HepG2 (cell line): ENCODE results near the gene ADORA2B. TPM values are rescaled to one million over a fixed set of nuclear protein-coding genes. Genes with fewer than 3 reads are reported as not detected.

ENCODE experiments used
- ATAC-seq: fragments of 200-7000 bp; cut with Tn5 transposase; 3 replicates; pipeline ENCODE4 v1.9.1; 2020; ENCODE audit warnings: mild to moderate bottlenecking, moderate library complexity
- BruUV-seq: library from RNA; stranded (reverse); fragments of 400-500 nt; replicated peaks from 2 replicates; lab custom pipeline; 2021; lab: Mats Ljungman, UMichigan
- CTCF ChIA-PET: fragments of 300-600 bp; formaldehyde crosslinking; extraction: SDS; loops from one replicate; lab custom pipeline; 2021; ENCODE audit warnings: low total read pairs, inconsistent platforms, low intra/inter-chr PET ratio; lab: Yijun Ruan, JAX
- POLR2A ChIA-PET: fragments of 350-600 bp; sonication (Branson Sonifier 250); formaldehyde crosslinking; loops from one replicate; lab custom pipeline; 2020; ENCODE audit warnings: antibody characterized with exemption, inconsistent platforms; lab: Yijun Ruan, JAX
- DNase-seq: peaks from one replicate; pipeline ENCODE4 v3.0.0-alpha.2; 2015; ENCODE audit warnings: low spot score
- FAIRE-seq: peaks from 3 replicates; lab custom pipeline; 2011; peaks lifted over from hg19 to GRCh38; lab: Jason Lieb, UNC
- H2AFZ ChIP-seq: one replicate; pipeline ENCODE4 v1.6.1; 2011; ENCODE audit warnings: low read length, inconsistent platforms
- H3K27ac ChIP-seq: fragments of 300-600 bp; 3 replicates; pipeline ENCODE4 v1.8.0; 2011; ENCODE audit warnings: mixed run types, mild to moderate bottlenecking, mixed read lengths, low read length, inconsistent platforms; ENCODE audit not compliant: insufficient read depth; ENCODE audit errors: extremely low read length
- H3K27me3 ChIP-seq, 2 experiments: fragments of 200-600 bp in 1 of 2; 2 replicates in 1 of 2; 3 replicates in 1 of 2; pipeline versions ENCODE4 v1.6.0 to v1.8.0; 2011; ENCODE audit warnings: low read length in 2 of 2, mild to moderate bottlenecking in 2 of 2, moderate library complexity in 2 of 2, inconsistent platforms in 1 of 2; ENCODE audit not compliant: insufficient read depth in 2 of 2, control insufficient read depth in 1 of 2
- H3K36me3 ChIP-seq, 2 experiments: fragments of 200-600 bp in 1 of 2; replicated peaks in 1 of 2; 2 replicates in 1 of 2; 3 replicates in 1 of 2; pipeline versions ENCODE4 v1.5.1 to v1.8.0; 2011; ENCODE audit warnings: low read length in 2 of 2, inconsistent platforms in 1 of 2; ENCODE audit not compliant: insufficient read depth in 2 of 2, control insufficient read depth in 1 of 2
- H3K4me1 ChIP-seq: 2 replicates; pipeline ENCODE4 v1.5.1; 2012; ENCODE audit warnings: low read length, inconsistent platforms; ENCODE audit not compliant: insufficient read depth
- H3K4me2 ChIP-seq: 2 replicates; pipeline ENCODE4 v1.6.0; 2011; ENCODE audit warnings: low read depth, low read length, inconsistent platforms
- H3K4me3 ChIP-seq, 3 experiments: fragments of 200-600 bp in 1 of 3; sonication (generic), shearing (Covaris generic) in 1 of 3; replicated peaks in 1 of 3; 2 replicates each; pipeline ENCODE4 v1.5.1; 2011 to 2016; ENCODE audit warnings: low read length in 3 of 3, inconsistent platforms in 2 of 3, low read depth in 2 of 3, mild to moderate bottlenecking in 2 of 3, control low read depth in 1 of 3, mixed read lengths in 1 of 3; ENCODE audit not compliant: insufficient read depth in 1 of 3
- H3K79me2 ChIP-seq: one replicate; pipeline ENCODE4 v1.6.1; 2011; ENCODE audit warnings: low read length, inconsistent platforms; ENCODE audit not compliant: insufficient read depth
- H3K9ac ChIP-seq: 2 replicates; pipeline ENCODE4 v1.6.0; 2011; ENCODE audit warnings: mild to moderate bottlenecking, low read depth, low read length, inconsistent platforms; ENCODE audit not compliant: insufficient read depth
- H3K9me3 ChIP-seq: 2 replicates; pipeline ENCODE4 v1.5.1; 2012; ENCODE audit warnings: mild to moderate bottlenecking, low read length
- H4K20me1 ChIP-seq: 2 replicates; pipeline ENCODE4 v1.6.0; 2011; ENCODE audit warnings: inconsistent platforms, mild to moderate bottlenecking, low read length, moderate library complexity; ENCODE audit not compliant: insufficient read depth
- FLYWCH1 ChIP-seq: sonication (generic); formaldehyde crosslinking; IDR thresholded peaks from 2 replicates; pipeline ENCODE4 v1.8.1; 2023; ENCODE audit warnings: mild to moderate bottlenecking, missing genetic modification reagents
- MIXL1 ChIP-seq: IDR thresholded peaks from 2 replicates; pipeline ENCODE4 v1.6.1; 2016
- NAIF1 ChIP-seq: sonication (generic); formaldehyde crosslinking; IDR thresholded peaks from 2 replicates; pipeline ENCODE4 v1.5.0; 2020; ENCODE audit warnings: mild to moderate bottlenecking, missing genetic modification reagents, borderline replicate concordance
- NFYB ChIP-seq: sonication (generic); formaldehyde crosslinking; IDR thresholded peaks from 2 replicates; pipeline ENCODE4 v1.4.0; 2020; ENCODE audit warnings: missing genetic modification reagents
- POLR2AphosphoS2 ChIP-seq: IDR thresholded peaks from 2 replicates; pipeline ENCODE4 v1.6.1; 2011; ENCODE audit warnings: low read depth, low read length, improper control_type of control experiment
- SAFB2 ChIP-seq: sonication (generic); formaldehyde crosslinking; IDR thresholded peaks from 2 replicates; pipeline ENCODE4 v1.5.1; 2020; ENCODE audit warnings: missing genetic modification reagents, low read depth, mild to moderate bottlenecking, borderline replicate concordance
- ZBTB42 ChIP-seq: sonication (generic); formaldehyde crosslinking; IDR thresholded peaks from 2 replicates; pipeline ENCODE4 v1.5.0; 2020; ENCODE audit warnings: mild to moderate bottlenecking, missing genetic modification reagents
- ZNF207 ChIP-seq: fragments of 450-650 bp; IDR thresholded peaks from 2 replicates; pipeline ENCODE4 v1.6.1; 2016; ENCODE audit warnings: antibody characterized with exemption, borderline replicate concordance
- ZNF234 ChIP-seq: sonication (generic); formaldehyde crosslinking; conservative IDR thresholded peaks from 2 replicates; pipeline ENCODE4 v1.5.1; 2020; ENCODE audit warnings: mild to moderate bottlenecking, missing genetic modification reagents
- ZNF331 ChIP-seq: sonication (generic); formaldehyde crosslinking; IDR thresholded peaks from 2 replicates; pipeline ENCODE4 v1.4.0; 2020; ENCODE audit warnings: missing genetic modification reagents
- WGBS: methylation state at CpG from one replicate; pipeline ENCODE4 v1.1.6; 2017; ENCODE audit warnings: low lambda C conversion rate; 5-methylcytosine and 5-hydroxymethylcytosine counted together
- in situ Hi-C: cut with HindIII; loops from 2 replicates; pipeline ENCODE4 v1.10.0; 2017; ENCODE audit warnings: low pct_unique_long_range_greater_than_20kb; ENCODE audit not compliant: extremely low pct_ligation_motif_present
- intact Hi-C: fragments of 100-400 bp; cut with micrococcal nuclease; formaldehyde crosslinking; loops from one replicate; pipeline ENCODE4 v1.10.0; 2022; ENCODE audit not compliant: unreplicated experiment
- polyA plus RNA-seq, 8 experiments: library from polyadenylated mRNA; depleted of rRNA in 3 of 8; stranded (reverse) in 7 of 8; unstranded in 1 of 8; fragments of >200 nt; fragmentation: Illumina TruSeq in 4 of 8; extraction: Trizol in 4 of 8; gene quantifications; 2 replicates each; pipeline versions ENCODE4 v1.2.1 to v1.2.3, GENCODE V29; 2011 to 2016; ENCODE audit warnings: low read depth in 4 of 8, missing spikeins in 1 of 8, mixed read lengths in 1 of 8; ENCODE audit not compliant: insufficient read depth in 1 of 8
- total RNA-seq, 5 experiments: library from RNA; depleted of rRNA; stranded (reverse); fragments of >200 nt; fragmentation: Illumina TruSeq; extraction: Trizol; gene quantifications; 2 replicates each; pipeline ENCODE4 v1.2.3, GENCODE V29; 2016; ENCODE audit warnings: low read depth in 1 of 5
- TF ChIP-seq, protein P1 (sequence below): sonication (generic); formaldehyde crosslinking; IDR thresholded peaks from 2 replicates; pipeline ENCODE4 v1.5.0; 2020; ENCODE audit warnings: mild to moderate bottlenecking, missing genetic modification reagents, borderline replicate concordance
- TF ChIP-seq, protein P2 (sequence below): sonication (generic); formaldehyde crosslinking; IDR thresholded peaks from 2 replicates; pipeline ENCODE4 v1.5.0; 2020; ENCODE audit warnings: missing genetic modification reagents, mild to moderate bottlenecking, borderline replicate concordance

Gene ADORA2B
- total and polyA plus RNA-seq, 2 of the 13 experiments (the other 11 are each of a cell fraction or from before 2014, with no cell fraction given): 10.4 to 20.0 TPM

DNA sequence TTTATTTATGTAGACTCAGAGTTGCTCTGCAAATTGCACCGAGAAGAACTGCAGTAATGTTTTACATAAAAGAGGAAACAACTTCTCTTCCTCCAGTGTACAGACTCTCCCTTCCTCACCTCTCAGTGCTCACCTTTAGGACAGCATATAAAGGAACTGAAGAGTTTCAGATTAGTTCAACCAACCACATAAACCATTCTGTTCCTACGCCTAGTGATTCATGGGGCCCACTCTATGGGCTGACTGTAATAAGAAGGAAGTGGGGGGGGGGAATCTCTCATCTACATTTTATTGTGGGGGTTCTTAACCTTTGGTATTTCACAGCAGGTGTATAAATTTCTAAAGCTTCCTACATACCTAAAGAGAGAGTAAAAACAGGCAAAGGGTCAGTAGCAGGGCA is 36.3 kb downstream of the ADORA2B start:
- no peak overlapping the region for H3K27ac ChIP-seq
- no peak overlapping the region for H3K9ac ChIP-seq
- intact Hi-C loops: no loop called here
- H3K79me2 ChIP-seq: no peaks in the 10 kb centered on the region
- FAIRE-seq: no peak
- no peak for DNase-seq
- no peaks in the 10 kb centered on the region for H4K20me1 ChIP-seq
- H3K4me2 ChIP-seq: no peak overlapping the region
- H3K4me1 ChIP-seq: no peaks in the 10 kb centered on the region
- in situ Hi-C loops: no loop called here
- no peaks in the 10 kb centered on the region for H3K9me3 ChIP-seq
- H3K27me3 ChIP-seq: no peaks in the 10 kb centered on the region
- no peak for TF ChIP-seq ZBTB42 (CRISPR knock-in tag)
- no peak for TF ChIP-seq SAFB2 (CRISPR knock-in tag)
- TF ChIP-seq, protein P1, sequence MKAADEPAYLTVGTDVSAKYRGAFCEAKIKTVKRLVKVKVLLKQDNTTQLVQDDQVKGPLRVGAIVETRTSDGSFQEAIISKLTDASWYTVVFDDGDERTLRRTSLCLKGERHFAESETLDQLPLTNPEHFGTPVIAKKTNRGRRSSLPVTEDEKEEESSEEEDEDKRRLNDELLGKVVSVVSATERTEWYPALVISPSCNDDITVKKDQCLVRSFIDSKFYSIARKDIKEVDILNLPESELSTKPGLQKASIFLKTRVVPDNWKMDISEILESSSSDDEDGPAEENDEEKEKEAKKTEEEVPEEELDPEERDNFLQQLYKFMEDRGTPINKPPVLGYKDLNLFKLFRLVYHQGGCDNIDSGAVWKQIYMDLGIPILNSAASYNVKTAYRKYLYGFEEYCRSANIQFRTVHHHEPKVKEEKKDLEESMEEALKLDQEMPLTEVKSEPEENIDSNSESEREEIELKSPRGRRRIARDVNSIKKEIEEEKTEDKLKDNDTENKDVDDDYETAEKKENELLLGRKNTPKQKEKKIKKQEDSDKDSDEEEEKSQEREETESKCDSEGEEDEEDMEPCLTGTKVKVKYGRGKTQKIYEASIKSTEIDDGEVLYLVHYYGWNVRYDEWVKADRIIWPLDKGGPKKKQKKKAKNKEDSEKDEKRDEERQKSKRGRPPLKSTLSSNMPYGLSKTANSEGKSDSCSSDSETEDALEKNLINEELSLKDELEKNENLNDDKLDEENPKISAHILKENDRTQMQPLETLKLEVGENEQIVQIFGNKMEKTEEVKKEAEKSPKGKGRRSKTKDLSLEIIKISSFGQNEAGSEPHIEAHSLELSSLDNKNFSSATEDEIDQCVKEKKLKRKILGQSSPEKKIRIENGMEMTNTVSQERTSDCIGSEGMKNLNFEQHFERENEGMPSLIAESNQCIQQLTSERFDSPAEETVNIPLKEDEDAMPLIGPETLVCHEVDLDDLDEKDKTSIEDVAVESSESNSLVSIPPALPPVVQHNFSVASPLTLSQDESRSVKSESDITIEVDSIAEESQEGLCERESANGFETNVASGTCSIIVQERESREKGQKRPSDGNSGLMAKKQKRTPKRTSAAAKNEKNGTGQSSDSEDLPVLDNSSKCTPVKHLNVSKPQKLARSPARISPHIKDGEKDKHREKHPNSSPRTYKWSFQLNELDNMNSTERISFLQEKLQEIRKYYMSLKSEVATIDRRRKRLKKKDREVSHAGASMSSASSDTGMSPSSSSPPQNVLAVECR (CRISPR knock-in tag): no peak
- no peak for TF ChIP-seq FLYWCH1 (CRISPR knock-in tag)
- TF ChIP-seq ZNF234 (CRISPR knock-in tag): no peak
- TF ChIP-seq ZNF331 (CRISPR knock-in tag): no peak
- no peak for TF ChIP-seq NAIF1 (CRISPR knock-in tag)
- no peak for TF ChIP-seq NFYB (CRISPR knock-in tag)
- no peak for TF ChIP-seq POLR2AphosphoS2
- no peak for TF ChIP-seq ZNF207
- TF ChIP-seq, protein P2, sequence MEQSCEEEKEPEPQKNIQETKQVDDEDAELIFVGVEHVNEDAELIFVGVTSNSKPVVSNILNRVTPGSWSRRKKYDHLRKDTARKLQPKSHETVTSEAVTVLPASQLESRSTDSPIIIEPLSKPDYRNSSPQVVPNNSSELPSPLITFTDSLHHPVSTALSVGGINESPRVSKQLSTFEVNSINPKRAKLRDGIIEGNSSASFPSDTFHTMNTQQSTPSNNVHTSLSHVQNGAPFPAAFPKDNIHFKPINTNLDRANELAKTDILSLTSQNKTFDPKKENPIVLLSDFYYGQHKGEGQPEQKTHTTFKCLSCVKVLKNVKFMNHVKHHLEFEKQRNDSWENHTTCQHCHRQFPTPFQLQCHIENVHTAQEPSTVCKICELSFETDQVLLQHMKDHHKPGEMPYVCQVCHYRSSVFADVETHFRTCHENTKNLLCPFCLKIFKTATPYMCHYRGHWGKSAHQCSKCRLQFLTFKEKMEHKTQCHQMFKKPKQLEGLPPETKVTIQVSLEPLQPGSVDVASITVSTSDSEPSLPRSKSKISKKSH: no peak
- TF ChIP-seq MIXL1 (CRISPR knock-in tag): no peak
- WGBS: 70% methylated on average over 2 of the region's 2 CpGs
- no peak for ATAC-seq
- no peak overlapping the region for H2AFZ ChIP-seq
- CTCF ChIA-PET: no interaction called here
- peaks cover 1 to 9% of the 10 kb centered on the region in 2 experiments; a peak in 4 of 5 replicates for H3K36me3 ChIP-seq
- POLR2A ChIA-PET: no interaction called here
- no TSS peak for BruUV-seq
- H3K4me3 ChIP-seq: no peak overlapping the region
